Mucosa of stomach (tissue), 1 donor: ENCODE results near the gene PPM1H.

ENCODE experiments used
- H3K27me3 ChIP-seq: one replicate; pipeline ENCODE4 v1.7.0; 2013; ENCODE audit warnings: mild to moderate bottlenecking, low read length; ENCODE audit not compliant: control insufficient read depth, insufficient read depth
- H3K36me3 ChIP-seq: one replicate; pipeline ENCODE4 v1.7.0; 2013; ENCODE audit warnings: low read length; ENCODE audit not compliant: control insufficient read depth, insufficient read depth
- H3K4me1 ChIP-seq: one replicate; pipeline ENCODE4 v1.7.0; 2013; ENCODE audit warnings: mild to moderate bottlenecking, low read length; ENCODE audit not compliant: control insufficient read depth, insufficient read depth
- H3K4me3 ChIP-seq: one replicate; pipeline ENCODE4 v1.7.0; 2013; ENCODE audit warnings: low read length
- H3K9ac ChIP-seq: one replicate; pipeline ENCODE4 v1.7.0; 2013; ENCODE audit warnings: mild to moderate bottlenecking, low read length, moderate library complexity
- H3K9me3 ChIP-seq: one replicate; pipeline ENCODE4 v1.7.0; 2013; ENCODE audit warnings: mild to moderate bottlenecking, low read length, moderate library complexity; ENCODE audit not compliant: control insufficient read depth
- donor health status: Pancreatic carcinoma.

Gene PPM1H

GRCh38 chr12:62621101-62621638 is 313.8 kb downstream of the PPM1H start:
- H3K4me1 ChIP-seq, result peaks cover 21% of the 10 kb centered on the region
- H3K27me3 ChIP-seq, result no peaks in the 10 kb centered on the region
- H3K4me3 ChIP-seq, result no peak overlapping the region
- no peak overlapping the region for H3K9ac ChIP-seq
- H3K9me3 ChIP-seq, result no peaks in the 10 kb centered on the region
- H3K36me3 ChIP-seq, result no peaks in the 10 kb centered on the region

GRCh38 chr12:62618930-62619329 is 316.0 kb downstream of the PPM1H start:
- no peaks in the 10 kb centered on the region for H3K36me3 ChIP-seq
- no peaks in the 10 kb centered on the region for H3K27me3 ChIP-seq
- H3K9ac ChIP-seq, result no peak overlapping the region
- peaks cover 10% of the 10 kb centered on the region for H3K4me1 ChIP-seq
- H3K9me3 ChIP-seq, result no peaks in the 10 kb centered on the region
- no peak overlapping the region for H3K4me3 ChIP-seq

GRCh38 chr12:62618319-62618718 is 316.6 kb downstream of the PPM1H start:
- no peak overlapping the region for H3K9ac ChIP-seq
- H3K9me3 ChIP-seq, result no peaks in the 10 kb centered on the region
- no peak overlapping the region for H3K4me3 ChIP-seq
- H3K27me3 ChIP-seq, result no peaks in the 10 kb centered on the region
- no peaks in the 10 kb centered on the region for H3K36me3 ChIP-seq
- H3K4me1 ChIP-seq, result peaks cover 9% of the 10 kb centered on the region

- Histone ChIP-seq H3K4me3 (no peak overlapping the region), H3K9ac (no peak overlapping the region), H3K27me3 (no peaks in the 10 kb centered on the region), H3K4me1 (no peaks in the 10 kb centered on the region), H3K9me3 (no peaks in the 10 kb centered on the region), H3K36me3 (no peaks in the 10 kb centered on the region)
Observed at GRCh38 chr12:62613081-62613480, 321.9 kb downstream of the PPM1H start.

GRCh38 chr12:62606654-62607053 is 328.3 kb downstream of the PPM1H start:
- no peak overlapping the region for H3K4me3 ChIP-seq
- H3K9ac ChIP-seq, result no peak overlapping the region
- H3K9me3 ChIP-seq, result no peaks in the 10 kb centered on the region
- H3K27me3 ChIP-seq, result no peaks in the 10 kb centered on the region
- peaks cover 16% of the 10 kb centered on the region for H3K4me1 ChIP-seq
- H3K36me3 ChIP-seq, result no peaks in the 10 kb centered on the region

- Histone ChIP-seq H3K36me3 (no peaks in the 10 kb centered on the region), H3K4me3 (no peak overlapping the region), H3K9me3 (no peaks in the 10 kb centered on the region), H3K27me3 (no peaks in the 10 kb centered on the region), H3K4me1 (peaks cover 18% of the 10 kb centered on the region), H3K9ac (no peak overlapping the region)
Observed at GRCh38 chr12:62605981-62606380, 329.0 kb downstream of the PPM1H start.

- Histone ChIP-seq H3K9ac (no peak overlapping the region), H3K4me1 (peaks cover 18% of the 10 kb centered on the region)
Observed at GRCh38 chr12:62604871-62605270, 330.1 kb downstream of the PPM1H start.

GRCh38 chr12:62604373-62604772 is 330.6 kb downstream of the PPM1H start:
- H3K27me3 ChIP-seq, result no peaks in the 10 kb centered on the region
- no peak overlapping the region for H3K4me3 ChIP-seq
- no peak overlapping the region for H3K9ac ChIP-seq
- peaks cover 18% of the 10 kb centered on the region for H3K4me1 ChIP-seq
- no peaks in the 10 kb centered on the region for H3K36me3 ChIP-seq
- no peaks in the 10 kb centered on the region for H3K9me3 ChIP-seq

More at GRCh38 chr12:62604871-62605270, 330.1 kb downstream of the PPM1H start:
- no peaks in the 10 kb centered on the region for H3K36me3 ChIP-seq
- H3K27me3 ChIP-seq, result no peaks in the 10 kb centered on the region
- H3K9me3 ChIP-seq, result no peaks in the 10 kb centered on the region
- H3K4me3 ChIP-seq, result no peak overlapping the region

- H3K27me3 ChIP-seq, result no peaks in the 10 kb centered on the region
- no peaks in the 10 kb centered on the region for H3K36me3 ChIP-seq
- no peaks in the 10 kb centered on the region for H3K9me3 ChIP-seq
- H3K4me1 ChIP-seq, result peaks cover 18% of the 10 kb centered on the region
- H3K4me3 ChIP-seq, result peak overlapping the region; percentile 75
- peak overlapping the region; percentile 97 for H3K9ac ChIP-seq
Observed at GRCh38 chr12:62603811-62604098, 331.2 kb downstream of the PPM1H start.

GRCh38 chr12:62603061-62603810 is 331.7 kb downstream of the PPM1H start:
- peaks cover 18% of the 10 kb centered on the region for H3K4me1 ChIP-seq
- peak overlapping the region; percentile 97 for H3K9ac ChIP-seq
- H3K4me3 ChIP-seq, result peak overlapping the region; percentile 75
- no peaks in the 10 kb centered on the region for H3K36me3 ChIP-seq
- H3K27me3 ChIP-seq, result no peaks in the 10 kb centered on the region
- H3K9me3 ChIP-seq, result no peaks in the 10 kb centered on the region

GRCh38 chr12:62602255-62603060 is 332.5 kb downstream of the PPM1H start:
- H3K4me3 ChIP-seq, result peak overlapping the region; percentile 75
- peaks cover 18% of the 10 kb centered on the region for H3K4me1 ChIP-seq
- no peaks in the 10 kb centered on the region for H3K27me3 ChIP-seq
- no peaks in the 10 kb centered on the region for H3K36me3 ChIP-seq
- no peaks in the 10 kb centered on the region for H3K9me3 ChIP-seq
- peak overlapping the region; percentile 97 for H3K9ac ChIP-seq

GRCh38 chr12:62601765-62602164 is 333.2 kb downstream of the PPM1H start:
- no peak overlapping the region for H3K4me3 ChIP-seq
- H3K4me1 ChIP-seq, result peaks cover 18% of the 10 kb centered on the region
- no peaks in the 10 kb centered on the region for H3K36me3 ChIP-seq
- H3K27me3 ChIP-seq, result no peaks in the 10 kb centered on the region
- no peaks in the 10 kb centered on the region for H3K9me3 ChIP-seq
- H3K9ac ChIP-seq, result peak overlapping the region; percentile 97
